Mesodermal cell (in vitro differentiated cells): ENCODE data around the gene ATP5F1E.
"Not testable (repeated sequence)": the region's sequence is repeated elsewhere in the genome, so short reads cannot be mapped to it uniquely, and the experiment has no call there.

Source experiments
- H3K27ac ChIP-seq: 2 replicates; pipeline ENCODE4 v1.7.0; 2013; ENCODE audit warnings: mild to moderate bottlenecking, low read depth, low read length, moderate library complexity; ENCODE audit not compliant: severe bottlenecking
- H3K36me3 ChIP-seq: 2 replicates; pipeline ENCODE4 v1.7.1; 2013; ENCODE audit warnings: mild to moderate bottlenecking, low read length, moderate library complexity; ENCODE audit not compliant: control insufficient read depth, insufficient read depth
- H3K4me1 ChIP-seq: one replicate; pipeline ENCODE4 v1.7.1; 2013; ENCODE audit warnings: mild to moderate bottlenecking, low read length; ENCODE audit not compliant: insufficient read depth, control insufficient read depth, poor library complexity, severe bottlenecking
- H3K4me3 ChIP-seq: 2 replicates; pipeline ENCODE4 v1.7.0; 2013; ENCODE audit warnings: low read length, control low read depth, mild to moderate bottlenecking; ENCODE audit not compliant: insufficient read depth, poor library complexity, severe bottlenecking; ENCODE audit errors: extremely low read depth
- H3K9me3 ChIP-seq: 2 replicates; pipeline ENCODE4 v1.7.1; 2013; ENCODE audit warnings: mild to moderate bottlenecking, low read length, moderate library complexity; ENCODE audit not compliant: control insufficient read depth
- WGBS, 2 experiments: methylation state at CpG; one replicate each; pipeline ENCODE4 v1.1.5; 2013; ENCODE audit warnings: missing lambda C conversion rate in 2 of 2; ENCODE audit not compliant: insufficient coverage in 2 of 2; 5-methylcytosine and 5-hydroxymethylcytosine counted together

ATP5F1E gene

GRCh38 chr20:59042796-59043631, 10.9 kb upstream of the ATP5F1E start:
- Histone ChIP-seq H3K36me3 (peaks cover 26% of the 10 kb centered on the region), H3K9me3 (peaks cover 5% of the 10 kb centered on the region), H3K4me1 (peaks cover 11% of the 10 kb centered on the region), H3K27ac (no peak overlapping the region), H3K4me3 (peak overlapping the region; percentile 79)
- 28 to 33% methylated on average over 47 to 57 of the region's 66 CpGs for WGBS, 2 experiments

GRCh38 chr20:59042151-59042795, 10.1 kb upstream of the ATP5F1E start, which contains the start of gene PRELID3B:
PRELID3B (minus strand) TSS chr20:59042786; CDS start chr20:59042730, 56 bp downstream.
- WGBS, 2 experiments: 8 to 11% methylated on average over 36 to 38 of the region's 50 CpGs
- Histone ChIP-seq H3K36me3 (peaks cover 33% of the 10 kb centered on the region), H3K4me1 (peaks cover 10% of the 10 kb centered on the region), H3K4me3 (peak within 1 kb of the TSS; percentile 79), H3K27ac (peak within 1 kb of the TSS; percentile 49), H3K9me3 (peaks cover 5% of the 10 kb centered on the region)

- H3K4me1 ChIP-seq, H3K9me3 ChIP-seq, H3K27ac ChIP-seq: not testable (repeated sequence)
- Histone ChIP-seq H3K4me3 (peak overlapping the region; percentile 79), H3K36me3 (peaks cover 40% of the 10 kb centered on the region)
- 93 to 95% methylated on average over 8 to 13 of the region's 16 CpGs for WGBS, 2 experiments
Observed at GRCh38 chr20:59041487-59041886, 9.4 kb upstream of the ATP5F1E start.

GRCh38 chr20:59040667-59041066, 8.5 kb upstream of the ATP5F1E start:
- Histone ChIP-seq H3K4me3 (no peak overlapping the region), H3K9me3 (peaks cover 5% of the 10 kb centered on the region), H3K36me3 (peaks cover 48% of the 10 kb centered on the region), H3K4me1 (peaks cover 2% of the 10 kb centered on the region), H3K27ac (no peak overlapping the region)
- WGBS, 2 experiments: 98 to 100% methylated on average over 3 to 4 of the region's 5 CpGs

- Histone ChIP-seq H3K9me3 (peaks cover 5% of the 10 kb centered on the region), H3K36me3 (peaks cover 59% of the 10 kb centered on the region), H3K27ac (no peak overlapping the region), H3K4me3 (no peak overlapping the region), H3K4me1 (no peaks in the 10 kb centered on the region)
- 100% methylated on average over 1 of the region's 1 CpG; no CpG with 5 or more reads in 1 of the 2 experiments for WGBS, 2 experiments
Observed at GRCh38 chr20:59039233-59039632, 7.1 kb upstream of the ATP5F1E start.

GRCh38 chr20:59037386-59037785, 5.3 kb upstream of the ATP5F1E start:
- Histone ChIP-seq H3K4me1 (no peaks in the 10 kb centered on the region), H3K27ac (no peak overlapping the region), H3K4me3 (no peak overlapping the region), H3K36me3 (peaks cover 59% of the 10 kb centered on the region), H3K9me3 (peaks cover 5% of the 10 kb centered on the region)
- 96 to 100% methylated on average over 11 to 12 of the region's 12 CpGs for WGBS, 2 experiments

GRCh38 chr20:59035381-59035780, 3.2 kb upstream of the ATP5F1E start:
- WGBS, 2 experiments: 90 to 97% methylated on average over 3 of the region's 3 CpGs
- Histone ChIP-seq H3K9me3 (no peaks in the 10 kb centered on the region), H3K36me3 (peaks cover 53% of the 10 kb centered on the region), H3K4me1 (peaks cover 7% of the 10 kb centered on the region), H3K27ac (no peak overlapping the region), H3K4me3 (no peak overlapping the region)

- Histone ChIP-seq H3K36me3 (peaks cover 58% of the 10 kb centered on the region), H3K4me1 (peaks cover 16% of the 10 kb centered on the region), H3K9me3 (no peaks in the 10 kb centered on the region), H3K27ac (no peak overlapping the region), H3K4me3 (no peak overlapping the region)
- WGBS, 2 experiments: 91 to 100% methylated on average over 2 of the region's 2 CpGs
Observed at GRCh38 chr20:59033616-59034165, 1.6 kb upstream of the ATP5F1E start.

- peak overlapping the region; percentile 90 for H3K4me3 ChIP-seq
- peak overlapping the region; percentile 84 for H3K27ac ChIP-seq
- H3K4me1 ChIP-seq: peaks cover 21% of the 10 kb centered on the region
- no peaks in the 10 kb centered on the region for H3K9me3 ChIP-seq
- H3K36me3 ChIP-seq: peaks cover 61% of the 10 kb centered on the region
- WGBS, 2 experiments: no CpG with 5 or more reads among the region's 1 CpG
Observed at GRCh38 chr20:59033093-59033492, 958 bp upstream of the ATP5F1E start.

GRCh38 chr20:59032713-59033059, 551 bp upstream of the ATP5F1E start:
- peaks cover 61% of the 10 kb centered on the region for H3K36me3 ChIP-seq
- H3K4me1 ChIP-seq: peaks cover 21% of the 10 kb centered on the region
- H3K4me3 ChIP-seq: peak overlapping the region; percentile 90
- H3K27ac ChIP-seq: peak overlapping the region; percentile 84
- no peaks in the 10 kb centered on the region for H3K9me3 ChIP-seq
- WGBS, 2 experiments: 0 to 6% methylated on average over 9 to 12 of the region's 13 CpGs
